HCT116 (cell line): Measurements from ENCODE around the gene KCNH6. TPM values are rescaled to one million over a fixed set of nuclear protein-coding genes. Genes with fewer than 3 reads are reported as not detected.

Source experiments
- ATAC-seq: fragments of 200-7000 bp; cut with Tn5 transposase; 2 replicates; pipeline ENCODE4 v1.9.1; 2020; ENCODE audit warnings: mild to moderate bottlenecking, moderate library complexity
- BruUV-seq: library from RNA; stranded (reverse); fragments of 400-500 nt; replicated peaks from 2 replicates; lab custom pipeline; 2021; lab: Mats Ljungman, UMichigan
- CTCF ChIA-PET: fragments of 300-600 bp; sonication (Branson Sonifier 250); formaldehyde crosslinking; loops from one replicate; lab custom pipeline; 2021; ENCODE audit warnings: antibody characterized with exemption; lab: Charles Lee
- POLR2A ChIA-PET: fragments of 300-600, 350-600 bp; sonication (Branson Sonifier 250); formaldehyde crosslinking; loops from one replicate; lab custom pipeline; 2021; ENCODE audit warnings: antibody characterized with exemption; lab: Charles Lee
- RAD21 ChIA-PET, 2 experiments: fragments of 300-600 bp; sonication (Branson Sonifier 250); formaldehyde crosslinking; loops; one replicate each; lab custom pipeline; 2023; ENCODE audit warnings: low total read pairs in 2 of 2; ENCODE audit not compliant: uncharacterized antibody in 2 of 2, unreplicated experiment in 2 of 2, low non-redundant PET in 1 of 2; lab: Charles Lee
- DNase-seq: peaks from one replicate; pipeline ENCODE4 v3.0.0-alpha.2; 2010; ENCODE audit warnings: low read depth, low spot score
- H2AFZ ChIP-seq: fragments of 200-600 bp; shearing (Covaris generic), sonication (generic); 2 replicates; pipeline ENCODE4 v1.6.1; 2017; ENCODE audit warnings: low read depth, mixed run types, mixed read lengths, antibody characterized with exemption, low read length; ENCODE audit not compliant: poor library complexity, severe bottlenecking
- H3K27ac ChIP-seq: 2 replicates; pipeline ENCODE4 v1.5.1; 2012; ENCODE audit warnings: low read depth, low read length
- H3K27me3 ChIP-seq: fragments of 200-600 bp; sonication (generic); 2 replicates; pipeline ENCODE4 v1.6.1; 2016; ENCODE audit warnings: mixed run types, low read length, mixed read lengths; ENCODE audit not compliant: insufficient read depth
- H3K36me3 ChIP-seq, 2 experiments: fragments of 200-500 bp in 1 of 2; fragments of 200-600 bp in 1 of 2; sonication (Bioruptor generic) in 1 of 2; sonication (generic) in 1 of 2; 2 replicates each; pipeline versions ENCODE4 v1.5.1 to v1.6.1; 2014 to 2016; ENCODE audit warnings: low read length in 2 of 2, inconsistent platforms in 1 of 2, mixed read lengths in 1 of 2, mixed run types in 1 of 2; ENCODE audit not compliant: insufficient read depth in 2 of 2, control insufficient read depth in 1 of 2
- H3K4me1 ChIP-seq, 2 experiments: fragments of 200-600 bp in 1 of 2; sonication (generic) in 1 of 2; 2 replicates each; pipeline versions ENCODE4 v1.5.1 to v1.6.1; 2012 to 2017; ENCODE audit warnings: low read length in 2 of 2, inconsistent platforms in 1 of 2, mild to moderate bottlenecking in 1 of 2, mixed read lengths in 1 of 2, mixed run types in 1 of 2, moderate library complexity in 1 of 2; ENCODE audit not compliant: insufficient read depth in 2 of 2, control insufficient read depth in 1 of 2
- H3K4me2 ChIP-seq: fragments of 200-600 bp; sonication (generic); 2 replicates; pipeline ENCODE4 v1.6.1; 2017; ENCODE audit warnings: mixed run types, low read length, mixed read lengths
- H3K4me3 ChIP-seq, 2 experiments: fragments of 200-600 bp in 1 of 2; sonication (generic) in 1 of 2; replicated peaks in 1 of 2; 2 replicates each; pipeline ENCODE4 v1.5.1; 2011 to 2016; ENCODE audit warnings: low read length in 2 of 2, control low read depth in 1 of 2, low read depth in 1 of 2, mild to moderate bottlenecking in 1 of 2, mixed read lengths in 1 of 2, mixed run types in 1 of 2
- H3K79me2 ChIP-seq: fragments of 200-600 bp; sonication (generic); 2 replicates; pipeline ENCODE4 v1.6.1; 2017; ENCODE audit warnings: mild to moderate bottlenecking, mixed run types, low read length, moderate library complexity, mixed read lengths; ENCODE audit not compliant: insufficient read depth
- H3K9ac ChIP-seq: fragments of 200-600 bp; sonication (generic); 2 replicates; pipeline ENCODE4 v1.6.1; 2016; ENCODE audit warnings: low read length, mixed read lengths
- H3K9me2 ChIP-seq: fragments of 200-600 bp; sonication (generic), shearing (Covaris generic); 2 replicates; pipeline ENCODE4 v1.6.1; 2017; ENCODE audit warnings: mixed run types, mild to moderate bottlenecking, moderate library complexity; ENCODE audit not compliant: insufficient read depth
- H3K9me3 ChIP-seq, 2 experiments: fragments of 200-500 bp in 1 of 2; fragments of 200-600 bp in 1 of 2; sonication (Bioruptor generic) in 1 of 2; sonication (generic) in 1 of 2; 2 replicates each; pipeline ENCODE4 v1.6.1; 2014 to 2017; ENCODE audit warnings: low read length in 2 of 2, mixed read lengths in 2 of 2, inconsistent platforms in 1 of 2, low read depth in 1 of 2, mild to moderate bottlenecking in 1 of 2, mixed run types in 1 of 2, moderate library complexity in 1 of 2; ENCODE audit not compliant: control insufficient read depth in 1 of 2, insufficient read depth in 1 of 2
- H4K20me1 ChIP-seq: fragments of 200-600 bp; sonication (generic), shearing (Covaris generic); 2 replicates; pipeline ENCODE4 v1.6.1; 2017; ENCODE audit warnings: mixed run types, mild to moderate bottlenecking, moderate library complexity; ENCODE audit not compliant: insufficient read depth
- CBX3 ChIP-seq: IDR thresholded peaks from 2 replicates; pipeline ENCODE4 v1.6.1; 2012; ENCODE audit warnings: low read depth
- CEBPB ChIP-seq: IDR thresholded peaks from 2 replicates; pipeline ENCODE4 v1.6.1; 2012; ENCODE audit warnings: low read depth
- EZH2 ChIP-seq: fragments of 200-600 bp; sonication (generic); IDR thresholded peaks from 2 replicates; pipeline ENCODE4 v1.6.1; 2017; ENCODE audit warnings: antibody characterized with exemption, mixed run types
- JUND ChIP-seq: IDR thresholded peaks from 2 replicates; pipeline ENCODE4 v1.6.1; 2012
- POLR2A ChIP-seq: IDR thresholded peaks from 2 replicates; pipeline ENCODE4 v1.7.0; 2011; ENCODE audit warnings: borderline replicate concordance; ENCODE audit not compliant: insufficient read depth, insufficient read length; ENCODE audit errors: extremely low read depth
- POLR2AphosphoS5 ChIP-seq: IDR thresholded peaks from 2 replicates; pipeline ENCODE4 v1.6.1; 2011; ENCODE audit warnings: mild to moderate bottlenecking, low read depth, low read length, moderate library complexity
- RAD21 ChIP-seq: IDR thresholded peaks from 2 replicates; pipeline ENCODE4 v1.6.1; 2012; ENCODE audit warnings: low read depth, mild to moderate bottlenecking
- SIN3A ChIP-seq: IDR thresholded peaks from 2 replicates; pipeline ENCODE4 v1.6.1; 2012; ENCODE audit warnings: low read depth
- TCF7L2 ChIP-seq: IDR thresholded peaks from 2 replicates; pipeline ENCODE4 v1.7.0; 2011; ENCODE audit warnings: borderline replicate concordance, inconsistent platforms; ENCODE audit not compliant: insufficient read depth, insufficient read length; ENCODE audit errors: extremely low read depth
- ZNF274 ChIP-seq: fragments of 200-500 bp; sonication (Bioruptor generic); IDR thresholded peaks from 2 replicates; pipeline ENCODE4 v1.6.1; 2014; ENCODE audit warnings: mild to moderate bottlenecking, low read depth, low read length, inconsistent platforms
- intact Hi-C: fragments of 100-400 bp; cut with micrococcal nuclease; formaldehyde crosslinking; loops from 2 replicates; pipeline ENCODE4 v1.10.0; 2022
- total RNA-seq: library from RNA; stranded (reverse); gene quantifications from one replicate; pipeline ENCODE4 v1.2.1, GENCODE V29; 2021; ENCODE audit not compliant: unreplicated experiment

KCNH6 gene
- total RNA-seq, 1 experiment from 2014 or later = not detected

- intact Hi-C loops = no loop called here
- Histone ChIP-seq H3K9me2 (no peaks in the 10 kb centered on the region), H3K4me3 (no peak overlapping the region), H3K4me2 (no peak overlapping the region), H3K4me1 (0 out of 4 replicates have a peak, but pooled peaks cover 0 to 4% of the 10 kb centered on the region in 2 experiments), H3K27me3 (no peaks in the 10 kb centered on the region), H2AFZ (no peak overlapping the region), H3K36me3 (no peaks in the 10 kb centered on the region), H3K9ac (no peak overlapping the region), H3K9me3 (no peaks in the 10 kb centered on the region), H3K79me2 (peaks cover 77% of the 10 kb centered on the region), H3K27ac (no peak overlapping the region), H4K20me1 (0 out of 2 replicates have a peak, but pooled peaks cover 8% of the 10 kb centered on the region)
- no TSS peak for BruUV-seq
- ChIA-PET RAD21 (no interaction called here), CTCF (interaction anchor here (1.7 to 1.8 kb wide), 2 partner anchors 44 to 143 kb away, joined by 4 to 5 read pairs; no protein-coding TSS in a partner anchor), POLR2A (interaction anchor here (0.6 kb wide), 1 partner anchor 65 kb away, joined by 3 read pairs; no protein-coding TSS in a partner anchor)
- no peak for DNase-seq
- no peak for ATAC-seq
- no peak for TF ChIP-seq RAD21
- TF ChIP-seq EZH2 = no peak
Measured at GRCh38 chr17:63568563-63568962, 45.4 kb downstream of the KCNH6 start.

DNA sequence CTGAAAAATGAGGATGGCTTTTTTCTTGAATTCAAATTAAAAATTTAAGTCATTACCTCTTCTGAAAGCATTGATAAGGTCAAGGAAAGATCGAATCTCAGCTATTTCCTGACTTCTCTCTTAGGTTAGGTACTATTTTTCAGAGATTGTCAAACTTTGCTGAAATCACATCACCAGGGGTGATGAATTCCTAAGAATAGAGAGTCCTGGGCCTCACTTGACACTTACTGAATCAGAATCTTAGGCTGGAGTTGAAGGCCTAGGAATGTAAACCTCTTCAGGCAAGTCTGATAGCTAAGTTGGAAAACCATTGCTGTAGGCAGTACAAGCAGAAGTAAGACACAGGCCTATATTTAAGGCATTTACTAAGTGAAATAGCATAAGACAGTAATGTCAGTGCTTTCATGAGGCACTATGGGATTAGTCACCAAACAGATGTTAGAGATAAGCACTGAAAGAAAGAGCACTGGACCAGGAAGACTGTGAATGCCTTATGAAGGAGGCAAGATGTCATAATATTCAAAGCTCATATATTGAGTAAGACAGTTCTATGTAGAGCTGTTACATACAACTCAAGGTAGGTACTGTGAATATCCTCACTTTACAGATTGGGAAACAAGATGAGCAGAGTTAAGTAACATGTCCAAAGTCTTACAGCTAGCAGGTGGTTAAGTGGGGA is 48.6 kb downstream of the KCNH6 start:
- intact Hi-C loops = no loop called here
- DNase-seq = no peak
- TF ChIP-seq ZNF274 (no peak), EZH2 (no peak), POLR2A (no peak), CEBPB (no peak), SIN3A (no peak), POLR2AphosphoS5 (no peak), CBX3 (no peak), JUND (no peak), TCF7L2 (no peak)
- no peak overlapping the region for H3K27ac ChIP-seq
- no peaks in the 10 kb centered on the region for H3K27me3 ChIP-seq
- no peak overlapping the region for H3K4me2 ChIP-seq
- no peaks in the 10 kb centered on the region for H3K9me2 ChIP-seq
- ChIA-PET RAD21 (no interaction called here), POLR2A (interaction anchor here (1.5 kb wide), 1 partner anchor 21 kb away, joined by 4 read pairs; the partner anchor contains the start of gene DCAF7), CTCF (interaction anchor here (1.1 kb wide), 1 partner anchor 146 kb away, joined by 4 read pairs; no protein-coding TSS in a partner anchor)
- 0 out of 4 replicates have a peak, but pooled peaks cover 0 to 4% of the 10 kb centered on the region in 2 experiments for H3K4me1 ChIP-seq
- no peaks in the 10 kb centered on the region for H3K9me3 ChIP-seq
- H3K4me3 ChIP-seq = no peak overlapping the region
- peaks cover 73% of the 10 kb centered on the region for H3K79me2 ChIP-seq
- H2AFZ ChIP-seq = no peak overlapping the region
- no TSS peak for BruUV-seq
- H4K20me1 ChIP-seq = peaks cover 8% of the 10 kb centered on the region; the same call in 1 of the 2 replicates
- no peak for ATAC-seq
- no peak overlapping the region for H3K9ac ChIP-seq
- H3K36me3 ChIP-seq = no peaks in the 10 kb centered on the region
